DOHH2 (cell line): ENCODE measurements around the gene GTF2A1.
"Not testable (repeated sequence)": the region's sequence is repeated elsewhere in the genome, so short reads cannot be mapped to it uniquely, and the experiment has no call there.

Source experiments
- H3F3A ChIP-seq: fragments of 200-600 bp; sonication (generic), shearing (Covaris generic); 2 replicates; pipeline ENCODE4 v1.6.0; 2016; ENCODE audit warnings: antibody characterized with exemption, mild to moderate bottlenecking; ENCODE audit not compliant: control insufficient read depth, insufficient read depth
- H3K27ac ChIP-seq: fragments of 200-600 bp; sonication (generic); 2 replicates; pipeline ENCODE4 v1.5.1; 2014; ENCODE audit warnings: low read depth, mild to moderate bottlenecking, low read length, moderate library complexity
- H3K27me3 ChIP-seq: fragments of 200-600 bp; sonication (generic); 2 replicates; pipeline ENCODE4 v1.6.1; 2014; ENCODE audit warnings: mild to moderate bottlenecking, low read length, mixed read lengths; ENCODE audit not compliant: control insufficient read depth
- H3K36me3 ChIP-seq: fragments of 200-600 bp; sonication (generic); 2 replicates; pipeline ENCODE4 v1.6.1; 2014; ENCODE audit warnings: mild to moderate bottlenecking, low read length, moderate library complexity, mixed read lengths; ENCODE audit not compliant: control insufficient read depth
- H3K4me1 ChIP-seq: fragments of 200-600 bp; sonication (generic); 2 replicates; pipeline ENCODE4 v1.6.1; 2014; ENCODE audit warnings: mild to moderate bottlenecking, low read length, mixed read lengths; ENCODE audit not compliant: control insufficient read depth
- H3K4me2 ChIP-seq: fragments of 200-600 bp; sonication (generic); 2 replicates; pipeline ENCODE4 v1.6.0; 2014; ENCODE audit warnings: mild to moderate bottlenecking, low read length, moderate library complexity
- H3K4me3 ChIP-seq: fragments of 200-600 bp; sonication (generic); 2 replicates; pipeline ENCODE4 v1.5.1; 2014; ENCODE audit warnings: mild to moderate bottlenecking, low read length, mixed read lengths
- H3K79me2 ChIP-seq: fragments of 200-600 bp; sonication (generic); 2 replicates; pipeline ENCODE4 v1.6.1; 2014; ENCODE audit warnings: mild to moderate bottlenecking, low read length, mixed read lengths; ENCODE audit not compliant: control insufficient read depth
- H3K9me2 ChIP-seq: fragments of 200-600 bp; sonication (generic); replicated peaks from 2 replicates; pipeline ENCODE4 v1.6.1; 2014; ENCODE audit warnings: mild to moderate bottlenecking, low read length, mixed read lengths; ENCODE audit not compliant: control insufficient read depth
- H3K9me3 ChIP-seq: fragments of 200-600 bp; sonication (generic); 2 replicates; pipeline ENCODE4 v1.6.1; 2014; ENCODE audit warnings: antibody characterized with exemption, low read length, mixed read lengths; ENCODE audit not compliant: control insufficient read depth, insufficient read depth
- H4K20me1 ChIP-seq: fragments of 200-600 bp; sonication (generic); 2 replicates; pipeline ENCODE4 v1.6.0; 2014; ENCODE audit warnings: low read depth, mild to moderate bottlenecking, antibody characterized with exemption, low read length, moderate library complexity; ENCODE audit not compliant: control insufficient read depth, insufficient read depth
- EZH2phosphoT487 ChIP-seq: fragments of 200-600 bp; sonication (generic); IDR thresholded peaks from 2 replicates; pipeline ENCODE4 v1.6.1; 2017; ENCODE audit warnings: borderline replicate concordance, mild to moderate bottlenecking, antibody characterized with exemption, low read length, moderate library complexity, mixed read lengths
- TF ChIP-seq, protein P1 (sequence below): fragments of 200-600 bp; sonication (generic); IDR thresholded peaks from one replicate; pipeline ENCODE4 v1.5.1; 2014; ENCODE audit warnings: antibody characterized with exemption, mild to moderate bottlenecking, low read depth, low read length; ENCODE audit not compliant: poor library complexity, severe bottlenecking

GTF2A1 gene

DNA sequence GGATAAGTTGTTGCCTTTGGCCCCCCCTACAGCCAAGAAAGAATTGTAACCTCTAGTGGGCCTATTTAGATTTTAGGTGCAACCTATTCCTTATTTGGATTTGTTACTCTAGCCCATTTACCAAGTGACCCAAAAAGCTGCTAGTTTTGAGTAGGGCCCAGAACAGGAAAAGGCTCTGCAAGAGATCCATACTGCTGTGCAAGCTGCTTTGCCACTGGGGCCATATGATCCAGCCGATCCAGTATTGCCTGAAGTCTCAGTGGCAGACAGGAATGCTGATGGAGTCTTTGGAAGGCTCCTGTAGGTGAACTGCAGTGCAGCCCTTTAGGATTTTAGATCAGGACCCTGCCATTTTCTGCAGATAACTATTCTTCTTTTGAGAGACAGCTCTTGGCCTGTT, 12.9 kb upstream of the GTF2A1 start:
- Histone ChIP-seq H3K79me2 (no peaks in the 10 kb centered on the region), H4K20me1 (no peaks in the 10 kb centered on the region), H3K4me3 (no peak overlapping the region), H3K9me3 (peaks cover 3% of the 10 kb centered on the region; the same call in 1 of the 2 replicates), H3K27ac (no peak overlapping the region), H3K4me2 (no peak overlapping the region), H3K9me2 (no peaks in the 10 kb centered on the region), H3F3A (no peaks in the 10 kb centered on the region), H3K27me3 (no peaks in the 10 kb centered on the region), H3K4me1 (no peaks in the 10 kb centered on the region), H3K36me3 (no peaks in the 10 kb centered on the region)
- TF ChIP-seq, protein P1, sequence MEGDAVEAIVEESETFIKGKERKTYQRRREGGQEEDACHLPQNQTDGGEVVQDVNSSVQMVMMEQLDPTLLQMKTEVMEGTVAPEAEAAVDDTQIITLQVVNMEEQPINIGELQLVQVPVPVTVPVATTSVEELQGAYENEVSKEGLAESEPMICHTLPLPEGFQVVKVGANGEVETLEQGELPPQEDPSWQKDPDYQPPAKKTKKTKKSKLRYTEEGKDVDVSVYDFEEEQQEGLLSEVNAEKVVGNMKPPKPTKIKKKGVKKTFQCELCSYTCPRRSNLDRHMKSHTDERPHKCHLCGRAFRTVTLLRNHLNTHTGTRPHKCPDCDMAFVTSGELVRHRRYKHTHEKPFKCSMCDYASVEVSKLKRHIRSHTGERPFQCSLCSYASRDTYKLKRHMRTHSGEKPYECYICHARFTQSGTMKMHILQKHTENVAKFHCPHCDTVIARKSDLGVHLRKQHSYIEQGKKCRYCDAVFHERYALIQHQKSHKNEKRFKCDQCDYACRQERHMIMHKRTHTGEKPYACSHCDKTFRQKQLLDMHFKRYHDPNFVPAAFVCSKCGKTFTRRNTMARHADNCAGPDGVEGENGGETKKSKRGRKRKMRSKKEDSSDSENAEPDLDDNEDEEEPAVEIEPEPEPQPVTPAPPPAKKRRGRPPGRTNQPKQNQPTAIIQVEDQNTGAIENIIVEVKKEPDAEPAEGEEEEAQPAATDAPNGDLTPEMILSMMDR, result no peak
- TF ChIP-seq EZH2phosphoT487, result no peak

DNA sequence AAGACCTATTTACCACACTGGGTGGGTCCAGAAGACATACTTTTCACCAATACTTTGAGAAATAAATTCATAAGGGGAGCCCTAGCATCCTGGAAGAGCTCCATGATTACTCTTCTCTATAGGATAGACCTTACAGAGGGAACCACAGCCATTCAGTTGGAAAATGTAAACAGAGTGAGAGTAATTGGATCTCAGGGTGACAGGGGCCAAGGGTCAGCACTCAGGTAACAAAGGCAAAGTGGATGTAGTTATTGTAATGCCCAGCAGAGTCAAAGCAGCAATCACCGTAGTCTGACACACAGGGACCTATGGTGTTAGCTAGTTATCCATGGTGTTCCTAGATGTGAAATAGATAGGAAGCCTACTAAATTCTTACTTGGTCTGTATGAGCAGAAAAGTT, 10.8 kb upstream of the GTF2A1 start:
- Histone ChIP-seq H3K9me3 (peaks cover 3% of the 10 kb centered on the region; the same call in 1 of the 2 replicates), H3F3A (no peaks in the 10 kb centered on the region), H3K27ac (no peak overlapping the region), H3K79me2 (no peaks in the 10 kb centered on the region), H3K4me2 (no peak overlapping the region), H3K9me2 (no peaks in the 10 kb centered on the region), H3K4me1 (no peaks in the 10 kb centered on the region), H3K36me3 (no peaks in the 10 kb centered on the region), H4K20me1 (no peaks in the 10 kb centered on the region), H3K4me3 (no peak overlapping the region), H3K27me3 (no peaks in the 10 kb centered on the region)
- TF ChIP-seq, protein P1, result no peak
- no peak for TF ChIP-seq EZH2phosphoT487

DNA sequence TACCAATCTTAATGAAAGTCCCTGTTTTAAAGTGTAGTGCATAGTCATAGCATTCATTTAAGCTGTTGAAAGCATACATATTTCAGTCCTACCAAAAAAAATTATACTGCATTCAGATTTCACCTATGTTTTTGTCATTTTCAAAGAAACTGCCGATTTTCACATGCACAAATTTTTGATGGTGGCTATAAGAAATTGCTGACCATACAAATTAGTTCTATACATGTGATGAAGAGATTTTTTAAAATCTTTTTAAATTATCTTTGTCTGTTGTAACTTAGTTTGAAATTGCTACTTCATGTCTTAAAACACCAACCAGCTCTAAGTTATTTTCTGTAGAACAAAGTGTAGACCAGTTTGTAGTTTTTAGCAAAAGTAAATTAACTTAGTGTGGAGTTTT, 3.5 kb upstream of the GTF2A1 start:
- Histone ChIP-seq H3K9me3 (peaks cover 4% of the 10 kb centered on the region; the same call in 1 of the 2 replicates), H3K27me3 (no peaks in the 10 kb centered on the region), H3K4me1 (peaks cover 10% of the 10 kb centered on the region), H3K4me3 (no peak overlapping the region), H3K9me2 (no peaks in the 10 kb centered on the region), H3K27ac (no peak overlapping the region), H3K36me3 (peaks cover 13% of the 10 kb centered on the region), H3K79me2 (peaks cover 13% of the 10 kb centered on the region), H4K20me1 (no peaks in the 10 kb centered on the region), H3F3A (peaks cover 15% of the 10 kb centered on the region), H3K4me2 (no peak overlapping the region)
- TF ChIP-seq, protein P1, result no peak
- no peak for TF ChIP-seq EZH2phosphoT487

DNA sequence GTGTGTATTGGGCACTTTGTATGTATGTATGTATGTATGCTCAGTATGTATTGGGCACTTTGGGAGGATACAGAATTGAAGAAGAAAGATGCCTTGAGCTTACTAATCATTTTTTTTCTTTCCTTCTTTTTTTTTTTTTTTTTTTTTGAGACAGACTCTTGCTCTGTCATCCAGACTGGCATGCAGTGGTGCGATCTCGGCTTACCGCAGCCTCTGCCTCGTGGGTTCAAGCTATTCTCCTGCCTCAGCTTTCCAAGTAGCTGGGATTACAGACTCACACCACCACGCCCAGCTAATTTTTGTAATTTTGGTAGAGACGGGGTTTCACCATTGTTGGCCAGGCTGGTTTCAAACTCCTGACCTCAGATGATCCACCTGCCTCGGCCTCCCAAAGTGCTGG, 3.0 kb upstream of the GTF2A1 start:
- not testable (repeated sequence) for H3K9me3 ChIP-seq, H3K27ac ChIP-seq, H3K4me2 ChIP-seq, H3K9me2 ChIP-seq, H4K20me1 ChIP-seq, H3K4me3 ChIP-seq, H3K27me3 ChIP-seq
- Histone ChIP-seq H3K79me2 (peaks cover 17% of the 10 kb centered on the region), H3K4me1 (peaks cover 11% of the 10 kb centered on the region), H3F3A (peaks cover 17% of the 10 kb centered on the region), H3K36me3 (peaks cover 13% of the 10 kb centered on the region)
